Esophagus muscularis mucosa (tissue), 4 donors: ENCODE data around the gene PRSS53.

Experiments used
- EP300 ChIP-seq: sonication (generic); formaldehyde crosslinking; IDR thresholded peaks from one replicate; pipeline ENCODE4 v1.6.1; 2017; ENCODE audit warnings: antibody characterized with exemption
- POLR2A ChIP-seq: fragments of 450-650 bp; IDR thresholded peaks from one replicate; pipeline ENCODE4 v1.6.1; 2017; ENCODE audit warnings: antibody characterized with exemption, moderate library complexity, mild to moderate bottlenecking, low read depth
- POLR2AphosphoS5 ChIP-seq, 2 donors: sonication (generic); formaldehyde crosslinking; IDR thresholded peaks; one replicate each; pipeline ENCODE4 v1.6.1; 2017; ENCODE audit warnings: antibody characterized with exemption in 2 of 2
- TF ChIP-seq, protein P1 (sequence below), 3 experiments: fragments of 200-600 bp in 2 of 3; fragments of 450-650 bp in 1 of 3; sonication (generic) in 2 of 3; IDR thresholded peaks; one replicate each; pipeline ENCODE4 v1.5.1; 2017 to 2019; ENCODE audit warnings: antibody characterized with exemption in 3 of 3, mild to moderate bottlenecking in 2 of 3, moderate library complexity in 1 of 3

DNA sequence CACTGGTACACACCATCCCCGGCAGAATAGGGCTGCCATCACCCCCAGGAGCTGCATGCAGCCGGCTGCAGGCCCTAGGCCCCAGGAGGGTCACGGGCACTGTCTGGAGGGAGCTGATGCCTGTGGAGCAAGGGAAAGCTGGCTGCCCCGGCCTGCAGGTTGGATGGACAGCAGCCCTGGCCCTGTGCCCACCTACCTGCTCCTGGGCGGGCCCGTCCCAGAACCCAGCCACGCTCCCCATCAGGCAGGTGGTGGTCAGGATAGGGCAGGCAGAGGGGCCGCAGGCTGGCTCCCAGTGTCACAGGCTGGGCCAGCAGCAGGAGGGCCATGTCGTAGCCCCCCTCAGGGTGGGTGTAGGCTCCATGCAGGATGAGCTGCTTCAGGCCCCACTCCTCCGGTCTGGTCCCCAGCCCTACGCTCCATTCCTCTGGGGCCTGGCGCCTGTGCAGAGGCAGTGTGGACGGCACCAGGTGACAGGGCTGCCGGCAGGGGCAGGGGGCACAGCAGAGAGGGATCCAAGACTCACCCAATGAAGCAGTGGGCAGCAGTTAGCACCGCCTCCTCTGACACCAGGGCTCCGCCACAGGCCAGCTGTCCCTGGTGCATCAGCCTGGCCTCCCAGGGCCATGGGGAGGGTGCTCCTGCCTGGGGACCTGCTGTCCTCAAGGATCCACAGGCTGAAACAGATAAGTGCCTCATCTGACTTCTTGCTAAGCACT lies 4.0 kb downstream of the PRSS53 start:
- TF ChIP-seq, protein P1, sequence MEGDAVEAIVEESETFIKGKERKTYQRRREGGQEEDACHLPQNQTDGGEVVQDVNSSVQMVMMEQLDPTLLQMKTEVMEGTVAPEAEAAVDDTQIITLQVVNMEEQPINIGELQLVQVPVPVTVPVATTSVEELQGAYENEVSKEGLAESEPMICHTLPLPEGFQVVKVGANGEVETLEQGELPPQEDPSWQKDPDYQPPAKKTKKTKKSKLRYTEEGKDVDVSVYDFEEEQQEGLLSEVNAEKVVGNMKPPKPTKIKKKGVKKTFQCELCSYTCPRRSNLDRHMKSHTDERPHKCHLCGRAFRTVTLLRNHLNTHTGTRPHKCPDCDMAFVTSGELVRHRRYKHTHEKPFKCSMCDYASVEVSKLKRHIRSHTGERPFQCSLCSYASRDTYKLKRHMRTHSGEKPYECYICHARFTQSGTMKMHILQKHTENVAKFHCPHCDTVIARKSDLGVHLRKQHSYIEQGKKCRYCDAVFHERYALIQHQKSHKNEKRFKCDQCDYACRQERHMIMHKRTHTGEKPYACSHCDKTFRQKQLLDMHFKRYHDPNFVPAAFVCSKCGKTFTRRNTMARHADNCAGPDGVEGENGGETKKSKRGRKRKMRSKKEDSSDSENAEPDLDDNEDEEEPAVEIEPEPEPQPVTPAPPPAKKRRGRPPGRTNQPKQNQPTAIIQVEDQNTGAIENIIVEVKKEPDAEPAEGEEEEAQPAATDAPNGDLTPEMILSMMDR (IDR thresholded peaks at IDR 0.05), result no peak
- TF ChIP-seq EP300, result no peak
- TF ChIP-seq POLR2AphosphoS5 (IDR thresholded peaks at IDR 0.05), result no peak
- no peak for TF ChIP-seq POLR2A
